ENCODE results near the gene ADAM19. TPM values are rescaled to one million over a fixed set of nuclear protein-coding genes. Genes with fewer than 3 reads are reported as not detected.

ADAM19 gene
- total RNA-seq: 28.7 and 32.3 TPM in 2 replicates

GRCh38 chr5:157575381-157576020, at the start of gene ADAM19:
Gene ADAM19 (minus strand): TSS chr5:157575775. CDS start chr5:157575696, 79 bp downstream.

GRCh38 chr5:157459715-157460599, 115.6 kb downstream of the ADAM19 start, which contains the start of gene NIPAL4:
Gene NIPAL4 (plus strand): TSS chr5:157460213. CDS start chr5:157460321, 108 bp downstream.

Small RNA genes within 50 kb of the gene (small RNA-seq; reads per million reads assigned to genes)
- gene RNU6-390P: not detected

Other genes with a start within 250 kb of the ADAM19 start
- 0.12 and 0.32 TPM in 2 replicates for gene NIPAL4, start 115.6 kb downstream of the ADAM19 start, total RNA-seq
- under 0.01 TPM in 1 of 2 replicates, not detected in the other for gene SOX30, start 76.7 kb upstream of the ADAM19 start, total RNA-seq
- gene C5orf52, start 95.8 kb upstream of the ADAM19 start, total RNA-seq: not detected in 2 replicates
- 12.4 and 17.0 TPM in 2 replicates for gene THG1L, start 155.6 kb upstream of the ADAM19 start, total RNA-seq
- gene LSM11, start 167.9 kb upstream of the ADAM19 start, total RNA-seq: 2.4 and 3.1 TPM in 2 replicates